ENCODE results near the gene ZNF385C.
"Not testable (repeated sequence)": the region's sequence is repeated elsewhere in the genome, so short reads cannot be mapped to it uniquely, and the experiment has no call there.

ZNF385C gene

DNA sequence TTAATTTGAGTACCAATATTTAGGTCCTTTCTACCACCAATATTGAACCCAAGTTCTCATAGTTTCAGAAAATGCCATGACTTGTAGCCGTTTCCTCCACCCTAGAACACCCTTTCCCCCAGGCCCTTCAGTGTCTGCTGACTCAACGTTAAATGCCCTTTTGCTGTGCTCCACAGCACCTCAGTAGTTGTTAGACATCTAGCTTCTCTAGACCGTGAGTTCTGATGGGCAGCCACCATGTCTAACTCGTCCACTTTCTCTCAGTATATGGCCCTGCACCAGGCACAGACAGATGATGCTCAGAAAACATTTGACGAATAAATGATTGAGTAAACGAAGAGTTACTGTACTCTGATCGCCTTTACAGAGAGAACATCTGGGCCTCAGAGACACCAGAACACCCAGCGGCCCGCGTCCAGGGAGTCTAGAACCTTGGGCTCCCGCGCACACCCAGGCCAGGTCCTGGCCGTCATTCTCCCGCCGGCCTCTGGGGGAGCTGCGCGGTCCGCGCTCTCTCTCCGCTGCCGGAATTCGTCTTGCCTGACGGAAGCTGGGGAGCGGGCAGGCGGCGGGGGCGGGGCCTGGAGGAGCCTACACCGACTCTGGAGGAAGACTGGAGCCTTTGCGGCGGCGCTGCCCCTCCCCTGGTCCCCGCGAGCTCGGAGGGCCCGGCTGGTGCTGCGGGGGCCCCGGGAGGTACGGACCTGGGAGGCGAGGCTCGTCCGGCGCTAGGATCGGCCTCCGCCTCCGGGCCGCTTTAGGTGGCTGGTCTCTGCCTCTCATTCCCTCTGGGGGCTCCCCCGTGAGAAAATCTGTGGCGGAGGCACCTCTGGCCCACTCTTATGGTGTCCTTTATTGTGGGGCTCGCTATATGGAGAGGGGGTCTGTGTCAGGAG, 78.5 kb downstream of the ZNF385C start, which contains the start of gene NKIRAS2:
NKIRAS2 (plus strand) TSS at position 582 of the 896 bp plus-strand sequence. CDS start 1,488 bp downstream, outside the sequence.
- peak; percentile 90 for DNase-seq (ENCODE audit: low spot score)

DNA sequence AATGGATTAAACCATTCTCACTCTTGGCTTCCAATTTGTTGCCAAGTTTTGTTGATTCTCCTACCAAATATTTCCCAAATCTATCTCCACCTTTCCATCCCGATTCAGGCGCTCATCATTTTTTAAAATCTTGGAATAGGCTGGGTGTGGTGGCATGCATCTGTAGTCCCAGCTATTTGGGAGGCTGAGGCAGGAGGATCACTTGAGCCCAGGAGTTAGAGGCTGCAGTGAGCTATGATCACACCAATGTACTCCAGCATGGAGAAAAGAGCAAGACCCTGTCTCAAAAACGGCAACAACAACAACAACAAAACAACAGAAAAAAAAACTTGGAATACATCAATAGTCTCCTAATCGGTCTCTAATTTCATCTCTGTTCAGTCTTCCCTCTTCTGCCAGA, 79.3 kb downstream of the ZNF385C start:
- DNase-seq (ENCODE audit: low spot score): no peak

DNA sequence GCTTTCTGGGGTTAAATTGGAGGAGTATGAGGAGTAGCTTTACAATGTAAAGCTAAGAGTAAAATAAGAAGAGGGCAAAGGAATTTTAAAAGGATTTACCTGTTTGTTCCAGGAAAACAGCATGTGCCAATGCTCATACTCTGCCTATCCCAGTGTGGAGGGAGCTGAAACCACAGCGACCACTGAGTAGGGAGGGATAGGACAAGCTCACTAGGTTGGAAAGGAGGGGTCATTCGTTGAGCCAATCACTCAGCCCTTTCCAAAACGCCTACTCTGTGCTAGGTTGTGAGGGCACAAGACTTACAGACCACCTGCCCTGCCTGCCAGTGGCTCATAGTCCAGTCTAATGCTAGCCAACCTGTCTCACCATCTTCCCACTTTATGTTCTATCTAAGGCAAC, 79.9 kb downstream of the ZNF385C start:
- no peak for DNase-seq (ENCODE audit: low spot score)

DNA sequence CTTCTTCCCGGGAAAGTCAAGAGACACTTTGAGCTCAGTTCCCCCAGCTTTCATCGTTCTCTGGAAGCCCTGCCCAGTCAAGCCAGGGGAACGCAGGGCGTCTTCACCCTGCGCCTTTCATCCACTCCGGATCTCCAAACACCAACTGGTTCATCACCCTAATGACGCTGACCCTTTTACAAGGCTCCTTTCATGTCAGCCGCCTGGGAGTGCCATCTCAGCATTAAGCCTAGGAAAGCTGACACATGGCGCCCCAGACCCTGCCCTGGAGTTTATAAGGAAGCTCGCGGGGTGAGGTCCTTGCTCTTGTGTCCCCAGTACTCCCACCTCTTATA, 80.4 kb downstream of the ZNF385C start:
- DNase-seq (ENCODE audit: low spot score): no peak

DNA sequence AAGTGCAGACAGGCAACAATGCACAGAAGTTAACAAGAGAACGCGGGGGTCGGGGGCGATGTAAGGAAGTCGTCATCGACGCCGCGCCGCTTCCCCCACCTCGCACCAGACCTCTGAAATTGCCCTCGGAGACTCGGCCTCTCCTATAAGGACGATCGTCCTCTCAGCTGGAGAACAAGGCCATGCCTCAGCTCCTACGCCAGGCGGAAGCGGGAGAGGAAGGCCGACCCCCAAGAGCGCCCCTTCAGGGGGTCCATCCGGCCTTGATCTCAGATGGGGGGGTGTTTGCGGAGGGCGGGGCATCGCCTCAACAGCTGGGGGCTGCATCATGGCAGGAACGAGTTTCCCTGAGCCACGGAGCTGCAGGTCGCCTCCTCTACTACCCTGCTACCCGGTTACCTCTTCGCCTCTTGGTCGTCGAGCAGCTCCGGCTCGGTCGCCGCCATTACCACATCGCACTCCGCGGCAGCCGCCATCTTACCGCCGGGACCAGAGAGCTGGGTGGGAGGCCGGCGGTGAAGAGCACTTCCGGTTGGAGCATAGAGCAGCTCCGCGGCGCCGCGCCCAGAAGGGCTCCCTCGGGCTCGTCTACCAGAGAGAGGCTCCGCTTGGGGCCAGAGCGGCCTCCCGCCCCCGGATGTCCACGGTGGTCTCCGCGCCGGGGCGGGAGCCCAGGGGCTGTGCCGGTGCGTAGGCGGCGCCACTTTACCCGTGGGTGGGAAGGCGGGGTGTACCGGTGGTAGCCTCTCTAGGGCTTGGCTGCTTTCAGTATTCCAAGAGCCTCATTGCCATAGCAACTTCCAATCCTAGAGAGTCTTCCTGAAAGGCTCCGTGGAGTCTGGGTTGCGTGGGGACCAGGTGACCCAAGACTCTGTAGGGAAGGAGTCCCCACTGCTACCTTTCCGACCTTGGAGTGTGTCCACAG, 81.1 kb downstream of the ZNF385C start, which contains the start of gene DNAJC7:
DNAJC7 (minus strand) TSS at position 499 of the 925 bp plus-strand sequence; CDS start at position 476, 23 bp downstream.
- peak; percentile 93 for DNase-seq (ENCODE audit: low spot score)

DNA sequence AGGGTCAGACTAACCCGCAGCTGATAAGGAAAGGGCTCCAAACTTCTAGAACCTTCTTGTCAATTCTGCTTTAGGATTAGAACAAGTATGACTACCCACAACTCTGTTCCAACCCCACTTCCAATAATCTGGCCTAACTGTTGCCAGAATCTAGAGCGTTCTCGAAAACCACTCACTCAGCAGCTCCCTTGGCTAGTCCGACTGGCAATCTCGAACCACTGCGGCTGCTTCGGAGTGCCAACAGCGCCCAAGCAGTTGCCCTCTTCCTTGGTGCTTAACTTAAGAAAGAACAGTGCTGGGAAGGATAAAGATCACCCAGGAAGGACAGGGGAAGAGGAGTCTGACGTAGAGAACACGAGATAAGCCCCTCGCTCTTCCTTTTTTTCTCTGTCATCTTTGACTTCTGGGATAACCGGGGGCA, 81.9 kb downstream of the ZNF385C start:
- DNase-seq (ENCODE audit: low spot score): no peak

DNA sequence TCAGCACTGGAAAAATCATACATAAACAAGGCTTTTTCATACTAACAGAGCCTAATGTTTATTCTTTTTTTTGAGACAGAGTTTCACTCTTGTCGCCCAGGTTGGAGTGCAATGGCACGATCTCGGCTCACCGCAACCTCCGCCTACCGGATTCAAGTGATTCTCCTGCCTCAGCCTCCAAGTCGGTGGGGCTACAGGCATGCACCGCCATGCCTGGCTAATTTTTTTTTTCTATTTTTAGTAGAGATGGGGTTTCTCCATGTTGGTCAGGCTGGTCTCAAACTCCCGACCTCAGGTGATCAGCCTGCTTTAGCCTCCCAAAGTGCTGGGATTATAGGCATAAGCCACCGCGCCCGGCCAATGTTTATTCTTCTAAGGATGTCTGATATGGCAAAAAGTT, 84.5 kb downstream of the ZNF385C start:
- not testable (repeated sequence) for DNase-seq (ENCODE audit: low spot score)

DNA sequence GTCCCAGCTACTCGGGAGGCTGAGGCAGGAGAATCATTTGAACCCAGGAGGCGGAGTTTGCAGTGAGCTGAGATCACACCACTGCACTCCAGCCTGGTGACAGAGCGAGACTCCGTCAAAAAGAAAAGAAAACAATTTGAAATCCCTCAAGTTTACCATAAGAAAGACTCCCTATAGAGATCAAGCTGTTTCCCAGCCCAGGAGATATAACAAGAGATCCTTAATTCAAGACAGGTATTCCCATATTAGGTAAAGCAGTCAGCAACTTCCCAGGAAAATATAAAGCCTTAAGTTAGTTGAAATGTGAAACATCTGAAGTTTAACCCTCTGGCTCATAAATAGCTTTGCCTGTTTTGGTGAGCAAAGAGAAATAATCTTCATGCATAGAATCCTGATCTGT, 85.9 kb downstream of the ZNF385C start:
- DNase-seq (ENCODE audit: low spot score): not testable (repeated sequence)

DNA sequence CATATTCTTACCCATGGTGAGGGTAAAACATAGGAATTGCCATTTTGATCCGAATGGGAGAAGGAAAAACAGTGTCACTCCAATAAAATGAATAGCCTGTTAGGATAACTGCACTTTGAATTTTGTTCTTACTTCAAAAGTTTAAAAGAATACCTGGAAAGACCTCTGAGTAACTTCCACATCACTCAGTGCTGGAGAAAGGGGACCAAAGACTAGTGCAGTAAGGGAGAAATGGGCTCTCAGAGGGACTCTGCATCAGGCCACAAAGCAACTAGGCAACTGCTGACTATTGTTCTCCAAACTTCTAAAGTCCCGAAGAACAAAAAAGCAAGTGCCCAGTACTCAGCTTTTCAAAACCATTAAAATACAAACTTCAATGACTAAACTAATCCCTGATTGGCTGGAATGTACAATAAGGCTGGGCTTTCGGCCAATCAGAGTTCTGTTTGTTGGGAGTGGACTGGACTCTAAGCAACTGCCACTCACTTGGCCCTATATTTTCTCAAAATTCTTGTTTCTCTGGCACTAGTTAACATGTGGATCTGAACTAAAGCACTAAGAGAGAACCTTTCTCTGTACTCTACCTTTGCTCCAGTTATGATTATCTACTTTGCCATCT, 87.3 kb downstream of the ZNF385C start:
- DNase-seq (ENCODE audit: low spot score): no peak

DNA sequence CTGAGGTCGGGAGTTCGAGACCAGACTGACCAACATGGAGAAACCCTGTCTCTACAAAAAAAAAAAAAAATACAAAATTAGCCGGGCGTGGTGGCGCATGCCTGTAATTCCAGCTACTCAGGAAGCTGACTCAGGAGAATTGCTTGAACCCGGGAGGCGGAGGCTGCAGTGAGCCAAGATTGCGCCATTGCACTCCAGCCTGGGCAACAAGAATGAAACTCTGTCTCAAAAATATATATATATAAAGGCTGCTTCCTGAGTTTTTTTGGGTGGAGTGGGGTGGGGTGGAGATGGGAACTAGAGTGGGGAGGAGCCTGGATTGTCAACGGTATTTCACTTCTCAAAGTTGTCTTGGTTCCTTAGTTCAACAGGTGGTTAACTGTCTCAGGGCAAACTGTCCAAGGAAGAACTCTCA, 88.0 kb downstream of the ZNF385C start:
- not testable (repeated sequence) for DNase-seq (ENCODE audit: low spot score)

DNA sequence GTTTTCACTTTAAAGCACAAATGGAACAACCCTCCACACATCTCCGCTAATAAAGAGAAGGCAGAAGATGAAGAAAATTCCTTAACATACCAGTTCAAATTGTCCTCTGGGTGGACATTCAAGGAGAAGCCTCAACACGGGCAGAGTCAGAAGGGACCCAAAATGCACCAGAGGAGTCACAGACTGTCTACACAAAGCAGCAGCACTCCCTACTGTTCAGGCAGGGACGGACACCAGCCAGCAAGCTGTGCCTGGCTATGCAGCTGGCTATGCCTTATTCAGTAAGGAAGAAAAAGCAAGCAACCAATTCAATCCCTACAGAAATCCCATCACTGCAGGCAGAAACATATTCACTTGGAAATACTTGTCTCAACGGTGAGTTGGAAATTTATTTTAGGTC, 89.1 kb downstream of the ZNF385C start:
- peak; percentile 86 for DNase-seq (ENCODE audit: low spot score)

DNA sequence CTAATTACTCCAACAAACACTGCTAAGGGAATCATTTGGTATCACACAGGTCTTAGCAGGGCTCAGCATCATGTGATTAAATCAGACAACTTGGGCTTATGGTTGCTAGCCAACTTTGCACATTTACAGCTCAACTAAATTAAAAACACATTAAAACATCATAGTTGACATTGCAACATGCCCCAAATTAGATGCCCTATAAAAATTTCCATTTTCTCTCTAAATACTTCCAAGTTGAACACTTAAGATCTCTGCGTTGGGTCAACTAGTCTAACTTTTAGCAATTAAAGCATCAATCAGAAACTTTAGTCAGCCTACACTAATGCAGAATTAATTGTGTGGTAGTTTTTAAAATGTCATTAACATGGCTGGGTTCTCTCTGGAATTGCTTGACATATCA, 93.1 kb downstream of the ZNF385C start:
- DNase-seq (ENCODE audit: low spot score): no peak

DNA sequence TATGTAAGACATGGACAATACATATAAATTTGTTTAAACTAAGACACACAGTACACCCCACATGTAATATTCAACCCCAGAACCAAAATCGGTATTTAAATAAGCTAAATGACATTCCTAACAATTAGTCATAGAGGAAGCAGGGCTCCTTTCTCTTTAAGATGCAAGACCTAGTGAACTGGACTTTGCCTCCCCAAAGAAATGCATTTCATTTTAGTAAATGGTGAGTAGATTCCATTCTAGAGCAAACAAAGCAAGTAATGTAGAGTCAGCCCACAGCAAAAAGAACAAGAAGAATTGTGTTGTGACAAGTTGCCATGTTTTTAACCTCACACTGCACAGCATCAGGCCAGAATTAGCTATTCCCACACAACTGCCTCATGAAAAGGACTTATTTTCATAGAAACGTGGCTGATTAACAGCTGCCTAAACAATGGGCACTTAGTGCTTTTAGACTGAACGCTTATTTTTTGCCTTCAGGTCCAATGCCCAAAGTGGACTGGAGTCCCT, 95.4 kb downstream of the ZNF385C start:
- peak; percentile 67 for DNase-seq (ENCODE audit: low spot score)

DNA sequence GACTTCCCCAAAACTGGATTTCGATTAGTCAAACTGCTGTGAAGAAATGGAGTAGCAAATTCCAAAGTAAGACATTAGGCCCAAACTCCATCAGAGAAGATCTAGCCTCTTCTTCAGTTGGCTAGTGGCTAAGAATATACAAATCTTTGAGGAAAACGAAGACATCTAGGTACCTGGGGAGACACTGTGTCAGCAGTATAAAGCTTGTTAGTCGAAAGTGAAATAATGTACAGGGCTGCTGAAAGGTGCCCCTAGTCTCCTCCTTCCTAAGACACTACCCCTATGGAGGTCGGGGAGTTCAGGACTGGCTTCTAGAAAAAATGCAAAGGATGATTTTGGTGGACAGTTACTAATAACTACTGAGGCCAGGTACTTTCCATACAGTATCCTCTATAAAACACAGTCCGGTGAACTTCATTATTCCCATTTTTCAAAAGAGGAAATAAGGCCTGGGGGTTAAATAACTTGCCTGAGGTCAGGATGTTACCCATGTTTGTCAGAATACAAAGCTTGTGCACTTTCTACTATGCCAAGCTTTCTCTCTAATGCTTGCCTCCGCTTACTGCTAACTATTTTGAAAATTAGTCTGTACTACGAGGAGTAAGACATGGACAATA, 96.0 kb downstream of the ZNF385C start:
- no peak for DNase-seq (ENCODE audit: low spot score)

DNA sequence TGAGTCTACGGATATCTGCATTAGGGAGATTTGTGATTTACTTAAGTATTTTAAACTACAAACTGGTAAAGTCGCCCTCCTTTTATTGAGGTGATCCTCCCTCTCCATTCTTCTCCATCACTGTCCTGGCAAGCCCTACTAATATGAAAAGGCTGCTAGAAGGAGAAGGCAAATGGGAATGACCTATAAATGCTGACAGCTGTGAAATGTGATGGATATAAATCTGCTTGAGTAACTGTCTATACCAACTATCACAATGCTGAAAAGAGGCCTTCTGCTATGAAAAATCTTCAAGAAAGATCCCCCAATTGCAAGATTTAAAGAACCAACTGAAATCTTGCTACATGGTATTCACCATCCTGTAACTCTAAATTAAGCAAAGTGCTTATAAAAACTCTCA, 96.5 kb downstream of the ZNF385C start:
- DNase-seq (ENCODE audit: low spot score): no peak

DNA sequence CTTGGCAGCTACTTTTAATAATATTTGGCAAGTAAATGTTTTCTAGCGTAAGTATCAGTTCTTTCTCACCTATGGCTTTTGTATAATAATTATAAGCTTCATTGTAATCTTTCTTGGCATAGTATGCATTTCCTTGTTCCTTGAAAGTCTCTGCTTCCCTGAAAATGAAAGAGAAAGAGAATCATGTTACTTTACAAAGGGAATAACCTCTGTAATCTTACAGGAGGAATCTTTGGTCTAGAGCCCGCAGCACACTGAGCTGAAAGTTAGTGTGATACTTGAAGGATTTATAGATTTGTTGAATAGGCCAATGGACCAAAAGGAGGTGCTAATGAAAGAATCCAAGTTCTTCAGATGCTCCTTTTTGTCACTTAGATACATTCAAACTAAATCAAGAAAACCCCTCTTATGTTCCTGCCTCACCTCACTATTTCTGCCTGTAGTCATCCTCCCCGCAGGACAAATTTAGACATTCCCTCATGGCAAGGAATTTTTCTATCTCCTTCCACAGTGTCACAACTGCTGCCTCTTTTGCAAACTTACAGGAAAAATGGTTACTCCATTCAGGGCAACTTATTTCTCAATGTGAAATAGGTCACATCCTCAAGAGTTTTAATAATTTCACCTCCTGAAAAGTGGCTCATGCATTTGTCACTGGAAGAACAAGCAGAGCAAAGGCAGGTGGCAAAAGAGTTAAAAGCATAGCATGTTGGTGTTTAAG, 97.7 kb downstream of the ZNF385C start:
- DNase-seq (ENCODE audit: low spot score): no peak

DNA sequence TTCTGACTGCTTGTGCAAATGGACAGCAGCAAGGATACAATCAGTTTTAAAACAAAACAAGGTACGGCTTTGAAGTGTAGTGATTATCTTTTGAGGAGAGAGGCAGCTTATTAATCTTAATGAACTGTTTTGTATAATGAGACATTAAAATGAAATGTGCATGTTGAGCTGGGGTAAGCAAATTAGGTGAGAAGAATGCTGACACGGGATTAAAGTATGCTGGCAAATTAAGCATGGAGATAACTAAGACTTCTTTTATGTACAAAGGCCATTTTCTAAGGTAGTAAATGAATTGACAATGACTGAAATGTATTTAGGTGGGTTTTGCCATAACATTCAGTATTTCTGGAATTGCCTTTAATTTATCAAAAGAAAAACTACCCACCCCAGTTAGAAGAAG, 99.8 kb downstream of the ZNF385C start:
- no peak for DNase-seq (ENCODE audit: low spot score)

DNA sequence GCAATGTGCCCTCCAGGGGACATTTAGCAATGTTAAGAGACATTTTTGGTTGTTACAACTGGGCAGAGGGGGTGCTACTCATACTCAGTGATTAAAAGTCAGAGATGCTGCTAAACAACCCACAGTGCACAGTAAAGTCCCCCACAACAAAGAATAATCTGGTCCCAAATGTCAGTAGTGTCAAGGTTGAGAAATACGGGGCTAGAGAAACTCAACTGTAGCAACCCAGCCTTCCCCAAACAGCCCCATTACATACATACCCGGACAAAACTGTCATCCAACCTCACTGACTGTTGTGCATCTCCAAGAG, 101.5 kb downstream of the ZNF385C start:
- no peak for DNase-seq (ENCODE audit: low spot score)

DNA sequence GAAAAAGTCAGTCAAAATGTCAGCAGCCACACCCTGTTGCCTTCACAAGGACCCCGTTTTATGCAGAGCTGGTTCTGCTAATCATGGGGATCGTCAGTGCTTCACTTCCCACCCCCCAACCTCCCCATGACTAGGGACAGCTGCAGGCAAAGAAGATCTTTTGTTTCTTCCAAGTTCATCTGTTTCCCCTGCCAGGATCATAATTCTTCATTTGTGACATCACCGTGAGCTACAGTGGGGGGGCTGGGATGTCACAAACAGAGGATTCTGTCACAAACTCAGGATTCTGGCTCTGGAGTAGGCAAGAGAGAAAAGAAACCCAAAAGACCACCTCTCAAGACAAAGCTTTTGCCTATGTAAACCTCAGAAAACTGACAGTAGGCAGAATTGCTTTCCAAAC, 105.7 kb downstream of the ZNF385C start:
- peak; percentile 95 for DNase-seq (ENCODE audit: low spot score)

DNA sequence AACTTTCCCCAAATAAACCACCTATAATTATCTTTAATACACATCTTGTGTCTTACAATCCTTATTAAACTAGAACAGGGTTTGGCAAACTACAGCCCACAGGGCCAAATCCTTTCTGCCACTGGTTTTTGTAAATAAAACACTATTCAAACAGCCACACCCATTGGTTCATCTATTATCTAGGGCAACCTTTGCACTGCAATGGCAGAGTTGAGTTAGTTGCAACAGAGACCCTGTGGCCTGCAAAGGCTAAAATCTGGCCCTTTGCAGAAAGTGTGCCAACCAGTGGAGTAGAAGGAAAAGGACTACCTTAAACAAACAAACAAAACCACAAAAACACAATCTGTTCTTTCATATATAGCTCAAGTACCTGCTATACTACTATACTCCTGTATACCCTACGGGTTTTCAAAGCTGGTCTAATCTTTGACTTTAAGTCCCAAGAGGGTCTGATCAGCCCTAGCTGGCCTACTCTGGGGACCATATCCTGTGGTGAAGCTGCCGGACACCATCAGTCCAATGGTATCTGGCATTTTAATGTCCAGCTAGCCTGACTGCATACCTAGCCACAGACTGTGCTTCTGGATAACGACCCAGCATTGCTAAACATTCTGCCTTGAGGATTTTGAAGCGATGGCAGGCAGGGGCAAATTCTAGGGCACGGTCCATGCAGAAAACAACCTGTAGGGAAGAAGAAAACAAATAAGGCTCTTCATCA, 108.4 kb downstream of the ZNF385C start:
- DNase-seq (ENCODE audit: low spot score): no peak

All from putamen (tissue), 1 donor.